Fibroblast of skin of right biceps (primary cell): Measurements from ENCODE around the gene FOXI1.

Experiments
- DNase-seq: peaks from one replicate; pipeline ENCODE4 v3.0.0-alpha.2; 2013

Gene FOXI1

DNA sequence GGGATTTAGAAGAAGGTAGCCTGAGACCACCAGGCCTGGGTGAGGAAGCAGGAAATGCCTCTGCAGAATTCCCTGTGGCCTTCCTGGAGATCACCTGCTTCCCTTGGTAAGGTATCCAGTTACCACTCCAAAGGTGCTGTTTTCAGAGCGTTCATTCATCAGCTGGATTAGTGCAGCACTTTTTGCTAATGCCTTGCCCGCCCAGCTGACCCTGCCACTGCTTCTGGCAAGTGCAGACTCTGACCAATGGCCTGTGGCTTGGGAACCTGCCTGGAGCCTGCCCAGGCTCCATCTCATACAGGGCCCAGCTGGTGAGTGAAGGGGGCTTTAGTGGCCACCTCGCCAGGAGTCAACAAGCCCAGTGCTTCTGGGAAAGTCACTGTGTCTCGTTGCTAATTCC is 48.6 kb downstream of the FOXI1 start:
- DNase-seq, result no peak

- DNase-seq, result no peak
Observed at GRCh38 chr5:170154744-170155143, 49.0 kb downstream of the FOXI1 start.

DNA sequence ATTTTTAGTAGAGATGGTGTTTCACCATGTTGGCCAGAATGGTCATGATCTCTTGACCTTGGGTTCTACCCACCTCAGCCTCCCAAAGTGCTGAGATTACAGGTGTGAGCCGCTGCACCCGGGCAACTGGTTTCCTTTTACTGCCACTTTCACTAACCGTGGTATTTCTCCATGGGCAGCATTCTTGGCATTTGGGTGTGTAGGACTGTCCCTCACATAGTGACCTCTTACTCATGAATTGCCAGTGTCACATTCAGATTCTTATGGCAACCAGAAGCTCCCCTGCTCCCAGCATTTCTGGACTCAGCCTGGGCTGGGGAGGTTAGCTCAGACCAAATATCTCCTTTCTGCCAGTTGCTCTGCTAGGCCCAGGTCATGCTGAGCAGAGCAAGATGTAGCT is 50.1 kb downstream of the FOXI1 start:
- DNase-seq, result no peak

- DNase-seq, result peak; percentile 93
Observed at GRCh38 chr5:170159101-170159698, 53.5 kb downstream of the FOXI1 start.
